Stimulated activated naive B cell treated with anti-CD40 and anti-IgM and Interleukin-4, amounts not matched to agents 10 μg/mL and 1 μg/mL and 100 μg/mL, for 72 hours (primary cell): ENCODE measurements around the gene SPTB.

Experiments
- ATAC-seq, 2 donors: fragments of 150-1000 bp; cut with Tn5 transposase; replicated peaks; 2 replicates each; pipeline ENCODE4 v1.10.0; 2021; ENCODE audit warnings: moderate library complexity in 1 of 2
- DNase-seq: peaks from one replicate; pipeline ENCODE4 v3.0.0; 2021
- H3K27ac Mint-ChIP-seq: one replicate; pipeline ENCODE4 v1.8.0; 2022; ENCODE audit warnings: mild to moderate bottlenecking, mixed read lengths
- H3K27me3 Mint-ChIP-seq, 2 donors: one replicate each; pipeline ENCODE4 v1.8.0; 2022; ENCODE audit warnings: mixed read lengths in 2 of 2
- H3K36me3 Mint-ChIP-seq, 2 donors: one replicate each; pipeline ENCODE4 v1.8.0; 2022; ENCODE audit warnings: mixed read lengths in 2 of 2, mild to moderate bottlenecking in 1 of 2
- H3K4me1 Mint-ChIP-seq, 2 donors: one replicate each; pipeline ENCODE4 v1.8.0; 2022; ENCODE audit warnings: mixed read lengths in 2 of 2, mild to moderate bottlenecking in 1 of 2
- H3K4me3 Mint-ChIP-seq, 2 donors: one replicate each; pipeline ENCODE4 v1.8.0; 2022; ENCODE audit warnings: mild to moderate bottlenecking in 2 of 2, mixed read lengths in 2 of 2, moderate library complexity in 1 of 2
- H3K9me3 Mint-ChIP-seq, 2 donors: one replicate each; pipeline ENCODE4 v1.8.0; 2022; ENCODE audit warnings: mixed read lengths in 2 of 2, mild to moderate bottlenecking in 1 of 2

Gene SPTB

DNA sequence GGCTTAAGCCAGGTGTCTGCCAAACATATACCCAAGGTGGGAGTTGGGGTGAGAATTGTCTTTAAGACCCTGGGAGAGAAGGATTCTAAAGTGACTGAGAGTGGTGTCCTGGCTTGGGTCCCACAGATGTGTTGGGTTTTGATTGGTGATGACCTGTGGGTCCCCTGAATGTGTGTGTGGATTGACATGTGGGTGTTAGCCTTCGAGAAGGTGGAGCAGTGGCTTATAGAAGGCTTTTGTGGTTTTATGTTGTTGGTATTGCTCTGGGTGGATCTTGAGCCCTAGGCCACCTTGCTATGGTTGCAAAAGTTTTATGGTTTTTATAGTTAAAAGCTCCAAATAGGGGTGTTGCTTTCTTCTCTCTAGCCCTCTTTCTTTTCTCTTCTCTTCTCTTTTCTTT lies 145.8 kb downstream of the SPTB start:
- Mint-ChIP-seq H3K36me3 (no peaks in the 10 kb centered on the region), H3K4me1 (no peaks in the 10 kb centered on the region), H3K27ac (no peak overlapping the region), H3K4me3 (no peak overlapping the region), H3K9me3 (no peaks in the 10 kb centered on the region), H3K27me3 (no peaks in the 10 kb centered on the region)
- DNase-seq (no peak), ATAC-seq (no peak)

DNA sequence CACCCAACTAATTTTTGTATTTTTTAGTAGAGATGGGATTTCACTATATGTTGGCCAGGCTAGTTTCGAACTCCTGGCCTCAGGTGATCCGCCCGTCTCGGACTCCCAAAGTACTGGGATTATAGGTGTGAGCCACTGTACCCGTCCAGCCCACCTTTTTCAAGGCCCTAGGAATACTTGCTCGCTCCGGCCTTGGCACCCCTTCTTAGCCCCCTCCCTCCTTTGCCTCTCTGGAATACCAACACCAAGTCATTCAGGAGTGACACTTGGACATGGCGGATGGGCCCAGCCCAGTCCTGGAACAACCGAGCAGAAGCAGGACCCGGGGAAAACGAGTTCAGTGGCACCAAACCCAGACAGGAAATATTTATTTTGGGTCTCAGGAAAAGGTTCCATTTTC lies 146.4 kb downstream of the SPTB start:
- no peak overlapping the region for H3K27ac Mint-ChIP-seq
- H3K4me3 Mint-ChIP-seq: no peak overlapping the region
- ATAC-seq (no peak), DNase-seq (no peak)
- no peaks in the 10 kb centered on the region for H3K9me3 Mint-ChIP-seq
- H3K27me3 Mint-ChIP-seq: no peaks in the 10 kb centered on the region
- no peaks in the 10 kb centered on the region for H3K4me1 Mint-ChIP-seq
- no peaks in the 10 kb centered on the region for H3K36me3 Mint-ChIP-seq

DNA sequence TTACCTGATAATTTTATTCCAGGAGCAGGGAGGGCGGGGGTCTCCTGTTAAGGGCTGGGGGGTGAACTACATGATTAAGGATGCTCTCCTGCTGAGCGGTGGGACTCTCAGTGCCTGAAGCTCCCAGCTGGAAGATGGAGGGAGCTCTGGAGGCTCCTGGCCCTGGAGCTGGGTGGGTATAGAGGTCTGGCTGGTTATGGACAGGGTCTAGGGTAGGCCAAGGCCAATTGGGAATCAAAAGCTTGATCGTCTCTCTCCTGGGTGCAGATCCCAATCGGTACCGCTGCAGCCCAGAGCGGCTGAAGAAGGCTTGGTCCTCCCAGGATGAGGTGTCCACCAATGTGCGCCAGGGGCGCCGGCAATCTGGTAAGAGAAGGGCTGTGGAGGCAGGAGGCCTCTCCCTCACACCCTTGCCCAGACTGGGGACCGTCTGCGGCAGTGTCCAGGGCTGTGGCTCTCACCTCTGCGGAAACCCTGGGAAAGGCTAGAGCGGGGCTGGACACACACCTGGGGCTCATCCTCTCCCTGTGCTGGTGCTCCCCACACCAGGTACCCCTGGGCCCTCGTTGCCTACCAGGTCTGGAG lies 147.1 kb downstream of the SPTB start:
- no peak for DNase-seq
- Mint-ChIP-seq H3K4me3 (no peak overlapping the region), H3K36me3 (no peaks in the 10 kb centered on the region)

DNA sequence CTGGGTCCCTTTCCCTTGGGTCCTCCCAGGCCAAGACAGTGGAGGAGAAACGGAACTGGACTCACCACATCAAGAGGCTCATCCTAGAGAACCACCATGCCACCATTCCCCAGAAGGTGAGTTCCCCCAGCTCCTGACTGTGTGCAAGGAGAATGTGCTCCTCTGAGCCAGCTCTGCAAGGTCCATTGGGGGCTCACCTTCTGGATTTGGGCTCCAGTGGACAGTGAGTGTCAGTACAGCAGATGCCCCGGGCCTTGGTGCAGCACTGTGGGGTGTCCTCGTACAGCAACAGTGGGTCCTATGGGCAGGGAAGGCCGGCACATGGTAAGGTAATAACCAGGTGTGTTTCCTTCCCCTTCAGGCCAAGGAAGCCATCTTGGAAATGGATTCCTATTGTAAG lies 147.6 kb downstream of the SPTB start:
- no peak for DNase-seq
- H3K27ac Mint-ChIP-seq: no peak overlapping the region
- ATAC-seq: no peak
- H3K4me3 Mint-ChIP-seq: no peak overlapping the region
- no peaks in the 10 kb centered on the region for H3K9me3 Mint-ChIP-seq
- no peaks in the 10 kb centered on the region for H3K36me3 Mint-ChIP-seq
- no peaks in the 10 kb centered on the region for H3K27me3 Mint-ChIP-seq
- no peaks in the 10 kb centered on the region for H3K4me1 Mint-ChIP-seq

More for the DNA sequence above, 147.1 kb downstream of the SPTB start:
- Mint-ChIP-seq H3K27ac (no peak overlapping the region), H3K9me3 (no peaks in the 10 kb centered on the region), H3K4me1 (no peaks in the 10 kb centered on the region), H3K27me3 (no peaks in the 10 kb centered on the region)
- no peak for ATAC-seq

DNA sequence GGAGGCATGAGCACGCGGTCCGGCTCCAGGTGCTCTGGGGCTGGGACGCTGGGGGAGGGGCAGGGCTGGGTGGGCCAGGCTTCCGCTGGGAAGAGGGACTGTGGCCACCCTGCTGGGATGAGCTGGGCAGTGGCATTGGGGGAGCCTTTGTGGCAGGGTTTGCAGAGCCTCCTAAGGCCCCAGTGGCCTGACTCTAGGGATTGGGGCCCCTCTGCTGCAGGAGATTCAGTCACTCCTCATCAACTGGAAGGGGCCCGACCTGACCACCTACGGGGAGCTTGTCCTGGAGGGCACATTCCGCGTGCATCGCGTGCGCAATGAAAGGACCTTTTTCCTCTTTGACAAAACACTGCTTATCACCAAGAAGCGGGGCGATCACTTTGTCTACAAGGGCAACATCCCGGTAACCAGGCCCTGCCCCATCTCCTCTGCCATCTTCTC lies 148.5 kb downstream of the SPTB start:
- H3K9me3 Mint-ChIP-seq: no peaks in the 10 kb centered on the region
- H3K4me1 Mint-ChIP-seq: no peaks in the 10 kb centered on the region
- no peak for DNase-seq
- no peak overlapping the region for H3K27ac Mint-ChIP-seq
- H3K4me3 Mint-ChIP-seq: no peak overlapping the region
- no peaks in the 10 kb centered on the region for H3K36me3 Mint-ChIP-seq
- ATAC-seq: no peak
- no peaks in the 10 kb centered on the region for H3K27me3 Mint-ChIP-seq

DNA sequence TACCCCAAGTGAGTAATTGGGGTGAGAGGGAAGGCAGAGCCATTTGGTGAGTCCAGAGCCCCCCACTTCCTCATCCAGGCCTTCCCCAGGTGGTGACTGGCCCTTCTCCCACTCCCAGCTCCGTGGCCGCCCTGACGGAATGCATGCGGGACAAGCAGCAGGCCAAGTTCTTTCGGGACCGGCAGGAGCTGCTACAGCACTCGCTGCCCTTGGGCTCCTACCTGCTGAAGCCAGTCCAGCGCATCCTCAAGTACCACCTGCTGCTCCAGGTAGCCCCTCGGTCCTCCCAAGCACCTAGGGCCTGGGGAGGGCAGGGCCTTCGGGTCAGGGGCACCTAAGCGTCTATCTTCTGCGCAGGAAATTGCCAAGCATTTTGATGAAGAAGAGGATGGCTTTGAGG lies 149.0 kb downstream of the SPTB start:
- Mint-ChIP-seq H3K4me3 (no peak overlapping the region), H3K27ac (no peak overlapping the region), H3K27me3 (no peaks in the 10 kb centered on the region), H3K9me3 (no peaks in the 10 kb centered on the region), H3K36me3 (no peaks in the 10 kb centered on the region), H3K4me1 (no peaks in the 10 kb centered on the region)
- DNase-seq: no peak
- ATAC-seq: no peak

DNA sequence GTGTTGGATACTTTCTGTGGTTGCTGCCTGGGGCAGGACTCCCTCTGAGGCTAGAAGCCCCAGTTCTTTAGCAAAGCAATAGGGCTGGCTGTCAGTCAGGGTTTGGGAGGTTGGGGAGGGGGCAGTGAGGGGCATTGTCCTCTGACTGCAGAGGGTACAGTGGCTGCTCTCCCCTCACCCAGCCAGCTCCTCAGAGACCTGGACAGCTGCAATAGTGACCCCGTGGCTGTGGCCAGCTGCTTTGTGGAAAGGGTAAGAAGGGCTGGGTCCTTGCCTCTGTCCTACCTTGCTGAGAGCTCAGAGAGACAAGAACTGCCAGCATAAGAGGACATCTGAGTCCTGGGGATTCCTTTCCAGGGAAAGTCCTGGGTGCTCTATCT lies 149.7 kb downstream of the SPTB start:
- Mint-ChIP-seq H3K27ac (no peak overlapping the region), H3K4me3 (no peak overlapping the region), H3K4me1 (no peaks in the 10 kb centered on the region), H3K9me3 (no peaks in the 10 kb centered on the region), H3K36me3 (no peaks in the 10 kb centered on the region), H3K27me3 (no peaks in the 10 kb centered on the region)
- ATAC-seq (no peak), DNase-seq (no peak)

DNA sequence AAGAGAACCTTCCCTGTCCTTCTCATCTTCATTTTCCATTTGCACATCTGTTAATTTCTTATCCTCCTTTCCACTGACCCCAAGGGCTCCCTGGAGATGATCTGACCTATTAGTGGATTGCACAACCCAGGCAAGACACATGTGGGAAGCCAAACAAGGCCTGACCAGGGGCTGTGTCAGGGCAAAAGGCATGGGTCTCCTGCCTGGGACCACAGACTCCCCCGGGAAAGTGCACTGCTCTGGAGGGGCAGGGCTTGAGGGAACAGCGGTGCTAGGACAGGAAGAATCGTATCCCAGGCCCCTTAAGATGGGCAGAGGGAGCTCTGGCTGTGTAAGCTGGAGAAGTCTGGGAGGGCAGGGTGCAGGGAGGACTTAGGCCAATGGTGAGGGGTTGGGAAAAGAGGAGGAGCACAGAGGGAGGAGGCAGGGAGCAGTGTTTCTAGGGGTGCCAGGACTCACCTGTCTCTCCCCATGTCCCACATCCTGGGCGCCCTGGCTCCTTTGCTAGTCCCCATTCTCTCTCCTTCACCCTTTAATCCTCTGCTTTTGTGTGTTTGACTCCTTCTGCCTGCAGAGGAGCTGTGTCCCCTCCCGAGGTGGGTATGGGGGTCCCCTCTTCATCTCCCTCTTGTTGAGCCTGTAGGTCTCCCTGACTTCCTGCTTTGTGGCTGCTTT lies 150.2 kb downstream of the SPTB start:
- Mint-ChIP-seq H3K4me1 (no peaks in the 10 kb centered on the region), H3K36me3 (no peaks in the 10 kb centered on the region), H3K27ac (no peak overlapping the region), H3K4me3 (no peak overlapping the region), H3K27me3 (no peaks in the 10 kb centered on the region), H3K9me3 (no peaks in the 10 kb centered on the region)
- ATAC-seq: no peak
- no peak for DNase-seq

DNA sequence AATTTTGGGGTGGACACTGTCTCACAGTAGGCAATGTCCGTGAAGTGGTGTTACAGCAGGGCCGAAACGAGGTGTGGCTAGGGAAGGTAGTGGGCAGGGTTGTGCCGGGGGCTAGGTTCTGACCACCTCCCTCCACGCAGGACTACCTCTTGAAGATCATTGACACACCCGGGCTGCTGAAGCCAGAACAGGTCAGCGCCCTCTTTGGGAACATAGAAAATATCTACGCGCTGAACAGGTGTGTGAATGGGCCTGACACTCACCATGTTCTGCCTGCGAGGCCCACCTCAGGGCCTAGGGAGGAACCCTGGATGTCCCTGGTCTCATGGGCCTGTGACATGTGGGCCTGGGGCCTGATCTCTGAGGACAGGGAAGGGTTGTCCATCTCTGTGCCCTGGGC lies 150.9 kb downstream of the SPTB start:
- no peak overlapping the region for H3K4me3 Mint-ChIP-seq
- no peak for DNase-seq
- no peaks in the 10 kb centered on the region for H3K36me3 Mint-ChIP-seq
- no peaks in the 10 kb centered on the region for H3K4me1 Mint-ChIP-seq
- H3K9me3 Mint-ChIP-seq: no peaks in the 10 kb centered on the region
- H3K27ac Mint-ChIP-seq: no peak overlapping the region
- ATAC-seq: no peak
- H3K27me3 Mint-ChIP-seq: peaks cover 0 to under 1% of the 10 kb centered on the region in 2 donors

DNA sequence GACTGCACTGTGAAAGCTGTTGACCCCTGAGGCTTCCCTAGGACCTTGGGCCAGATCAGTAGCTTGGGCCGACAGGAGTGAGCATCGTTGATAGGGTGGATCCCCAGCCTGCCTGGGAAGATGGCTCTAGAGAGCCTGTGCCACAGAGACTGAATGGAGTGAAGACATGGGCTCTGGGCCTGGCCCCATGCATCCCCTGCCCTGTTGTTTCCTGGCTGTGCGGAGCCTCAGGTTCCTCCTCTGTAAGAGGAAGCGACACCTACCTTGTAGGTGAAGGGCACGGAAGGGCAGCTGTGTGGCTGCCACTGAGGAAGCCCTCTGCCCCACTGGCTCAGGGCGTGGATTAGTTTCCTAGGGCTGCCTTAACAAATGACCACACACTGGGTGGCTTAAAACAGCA lies 151.6 kb downstream of the SPTB start:
- Mint-ChIP-seq H3K9me3 (no peaks in the 10 kb centered on the region), H3K36me3 (no peaks in the 10 kb centered on the region), H3K4me3 (no peak overlapping the region), H3K4me1 (no peaks in the 10 kb centered on the region), H3K27me3 (peaks cover 0 to 5% of the 10 kb centered on the region in 2 donors), H3K27ac (no peak overlapping the region)
- DNase-seq (no peak), ATAC-seq (peak in 1 of 2 donors; percentile 31)

DNA sequence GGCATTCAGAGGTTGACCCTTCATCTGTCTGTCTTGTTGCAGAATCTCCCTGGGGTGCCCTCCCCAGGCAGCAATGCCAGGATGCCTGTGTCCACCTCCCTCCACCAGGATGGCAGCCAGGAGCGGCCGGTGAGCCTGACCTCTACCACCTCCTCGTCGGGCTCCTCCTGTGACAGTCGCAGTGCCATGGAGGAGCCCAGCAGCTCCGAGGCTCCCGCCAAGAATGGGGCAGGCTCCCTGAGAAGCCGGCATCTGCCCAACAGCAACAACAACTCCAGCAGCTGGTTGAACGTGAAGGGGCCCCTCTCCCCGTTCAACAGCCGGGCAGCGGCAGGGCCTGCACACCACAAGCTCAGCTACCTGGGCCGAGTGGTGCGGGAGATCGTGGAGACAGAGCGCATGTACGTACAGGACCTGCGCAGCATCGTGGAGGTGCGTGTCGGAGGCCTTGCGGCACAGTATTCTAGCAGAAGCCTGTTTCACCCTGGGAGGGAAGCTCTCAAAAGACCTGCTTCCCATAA lies 152.1 kb downstream of the SPTB start:
- Mint-ChIP-seq H3K27me3 (peaks cover 0 to 5% of the 10 kb centered on the region in 2 donors), H3K4me1 (no peaks in the 10 kb centered on the region), H3K36me3 (no peaks in the 10 kb centered on the region), H3K27ac (no peak overlapping the region), H3K4me3 (no peak overlapping the region), H3K9me3 (no peaks in the 10 kb centered on the region)
- ATAC-seq: no peak
- DNase-seq: no peak

DNA sequence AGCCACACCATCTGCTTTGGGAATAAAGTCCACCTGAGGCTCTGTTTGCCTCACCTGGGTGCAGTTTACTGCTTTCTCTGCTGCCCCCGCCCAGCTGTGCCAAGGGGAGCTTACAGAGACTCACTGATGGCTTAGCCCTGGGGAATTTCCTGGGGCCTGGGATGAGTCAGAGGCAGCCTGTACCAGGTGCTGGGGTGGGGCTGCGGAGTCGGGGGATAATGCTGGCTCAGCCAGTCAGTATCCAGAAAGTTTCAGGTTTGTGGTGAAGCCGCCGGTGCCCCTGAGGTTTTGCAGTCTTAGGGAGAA lies 153.2 kb downstream of the SPTB start:
- H3K27me3 Mint-ChIP-seq: peaks cover 0 to 5% of the 10 kb centered on the region in 2 donors
- H3K27ac Mint-ChIP-seq: no peak overlapping the region
- H3K9me3 Mint-ChIP-seq: no peaks in the 10 kb centered on the region
- ATAC-seq (peak in 1 of 2 donors; percentile 57), DNase-seq (no peak)
- no peaks in the 10 kb centered on the region for H3K4me1 Mint-ChIP-seq
- no peak overlapping the region for H3K4me3 Mint-ChIP-seq
- H3K36me3 Mint-ChIP-seq: no peaks in the 10 kb centered on the region

DNA sequence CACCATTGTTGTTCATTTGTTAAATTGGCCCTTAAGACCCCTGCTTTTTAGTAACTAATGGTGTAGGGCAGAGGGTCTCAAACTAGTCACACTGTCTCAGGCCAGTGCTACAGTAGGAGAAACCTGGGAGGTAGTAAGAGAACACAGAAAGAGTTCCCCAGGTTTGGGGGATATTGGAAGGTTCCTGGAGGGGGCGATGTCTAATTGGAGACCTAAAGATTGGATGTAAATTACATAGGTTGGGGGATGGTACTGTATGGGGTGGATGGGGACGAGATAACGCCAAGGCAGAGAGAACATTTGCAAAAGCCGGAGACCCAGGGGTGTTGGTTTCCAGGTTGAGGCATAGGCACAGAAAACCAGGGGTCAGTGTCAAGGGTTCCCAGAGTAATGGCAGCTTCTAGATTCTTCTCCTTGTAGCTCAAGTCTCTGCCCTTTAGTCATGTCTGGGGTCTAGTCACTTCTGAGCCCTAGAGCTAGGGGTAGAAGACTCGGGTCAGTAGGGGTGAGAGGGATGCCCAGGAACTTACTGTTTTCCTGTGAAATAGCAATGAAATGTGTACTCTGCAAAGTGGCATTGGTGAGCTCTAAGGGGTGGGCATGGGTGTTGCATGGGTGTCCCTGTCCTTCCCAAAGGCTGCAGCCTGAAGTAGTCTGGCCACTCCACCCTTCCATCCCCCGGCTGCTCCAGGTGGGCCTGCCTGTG lies 153.7 kb downstream of the SPTB start:
- Mint-ChIP-seq H3K4me3 (no peak overlapping the region), H3K36me3 (no peaks in the 10 kb centered on the region), H3K9me3 (no peaks in the 10 kb centered on the region), H3K27ac (no peak overlapping the region), H3K27me3 (peaks cover 0 to 5% of the 10 kb centered on the region in 2 donors), H3K4me1 (no peaks in the 10 kb centered on the region)
- no peak for ATAC-seq
- DNase-seq: no peak

DNA sequence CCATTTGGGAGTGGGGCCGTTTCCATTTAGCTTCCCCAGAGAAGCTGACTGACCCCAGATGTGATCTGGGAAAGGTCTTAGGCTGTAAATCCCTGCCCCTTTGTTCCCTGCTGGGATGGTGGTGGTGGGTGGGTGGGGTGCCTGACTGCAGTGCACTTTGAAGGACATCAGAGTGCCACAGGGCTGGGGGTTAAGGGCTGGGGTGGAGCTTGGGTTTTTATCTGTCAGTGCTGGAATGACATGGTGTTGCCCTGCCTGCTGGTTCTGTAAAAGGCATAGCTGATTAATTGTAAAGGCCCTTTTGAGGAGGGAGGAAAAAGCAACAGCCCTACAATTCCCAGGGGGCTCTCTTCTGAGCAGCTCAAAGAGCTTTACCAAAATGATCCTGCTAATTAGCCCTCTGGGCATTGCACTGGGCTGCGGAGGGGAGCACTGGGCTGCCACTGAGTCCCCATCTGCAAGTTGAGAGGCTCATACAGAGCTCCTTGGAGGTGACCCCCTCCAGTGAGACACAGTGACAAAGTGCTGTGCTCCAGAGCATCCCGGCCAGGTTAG lies 154.4 kb downstream of the SPTB start:
- no peak for ATAC-seq
- no peak for DNase-seq
- H3K27ac Mint-ChIP-seq: no peak overlapping the region
- H3K4me1 Mint-ChIP-seq: no peaks in the 10 kb centered on the region
- peaks cover 0 to 5% of the 10 kb centered on the region in 2 donors for H3K27me3 Mint-ChIP-seq
- no peaks in the 10 kb centered on the region for H3K9me3 Mint-ChIP-seq
- H3K4me3 Mint-ChIP-seq: no peak overlapping the region
- H3K36me3 Mint-ChIP-seq: no peaks in the 10 kb centered on the region

DNA sequence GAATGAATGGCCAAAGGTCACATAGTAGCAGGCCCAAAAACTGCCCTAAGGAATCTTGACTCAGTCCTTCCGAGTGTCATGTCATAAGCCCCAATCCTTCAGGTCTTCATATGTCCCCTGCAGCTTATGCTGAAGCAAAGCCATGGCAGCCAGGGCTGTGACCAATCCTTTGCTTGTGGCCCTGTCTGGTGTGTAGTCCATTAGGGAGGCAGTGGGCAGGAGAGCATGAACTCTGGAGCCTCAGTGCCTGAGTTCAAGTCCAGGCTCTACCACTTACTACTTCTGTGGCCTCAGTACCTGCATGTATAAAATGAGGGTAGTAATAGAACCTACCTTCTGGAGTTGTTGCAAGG lies 155.2 kb downstream of the SPTB start:
- DNase-seq: no peak
- H3K4me3 Mint-ChIP-seq: no peak overlapping the region
- H3K36me3 Mint-ChIP-seq: no peaks in the 10 kb centered on the region
- no peak overlapping the region for H3K27ac Mint-ChIP-seq
- H3K9me3 Mint-ChIP-seq: no peaks in the 10 kb centered on the region
- H3K4me1 Mint-ChIP-seq: no peaks in the 10 kb centered on the region
- ATAC-seq: no peak
- peaks cover 0 to 5% of the 10 kb centered on the region in 2 donors for H3K27me3 Mint-ChIP-seq
